ENCODE results near the gene MYOM1.

MYOM1 gene

GRCh38 chr18:3190610-3191009 is 29.2 kb downstream of the MYOM1 start:
- DNase-seq (ENCODE audit: extremely low read depth in 1 of 2, low read depth in 1 of 2), result no peak

DNA sequence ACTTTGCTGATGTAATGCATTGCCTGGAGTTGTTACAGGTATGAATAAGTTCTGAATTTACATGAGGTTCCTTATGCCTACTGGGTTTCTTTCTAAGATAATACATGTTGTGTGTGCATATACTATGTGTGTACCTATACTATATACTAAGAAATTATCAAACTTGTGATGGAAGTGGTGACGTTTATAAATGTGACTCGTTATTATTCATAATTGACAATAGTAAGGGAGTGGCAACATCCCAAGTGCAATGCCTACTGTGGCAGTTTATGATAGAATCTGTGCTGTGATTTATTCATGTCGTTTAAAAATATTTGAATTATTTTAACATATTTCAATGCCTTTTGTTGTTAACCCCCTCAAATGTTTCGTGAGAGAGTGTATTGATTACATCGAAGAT is 29.9 kb downstream of the MYOM1 start:
- no peak for DNase-seq (ENCODE audit: extremely low read depth in 1 of 2, low read depth in 1 of 2)

- no peak for DNase-seq (ENCODE audit: extremely low read depth in 1 of 2, low read depth in 1 of 2)
Observed at GRCh38 chr18:3186678-3187658, 32.8 kb downstream of the MYOM1 start.

DNA sequence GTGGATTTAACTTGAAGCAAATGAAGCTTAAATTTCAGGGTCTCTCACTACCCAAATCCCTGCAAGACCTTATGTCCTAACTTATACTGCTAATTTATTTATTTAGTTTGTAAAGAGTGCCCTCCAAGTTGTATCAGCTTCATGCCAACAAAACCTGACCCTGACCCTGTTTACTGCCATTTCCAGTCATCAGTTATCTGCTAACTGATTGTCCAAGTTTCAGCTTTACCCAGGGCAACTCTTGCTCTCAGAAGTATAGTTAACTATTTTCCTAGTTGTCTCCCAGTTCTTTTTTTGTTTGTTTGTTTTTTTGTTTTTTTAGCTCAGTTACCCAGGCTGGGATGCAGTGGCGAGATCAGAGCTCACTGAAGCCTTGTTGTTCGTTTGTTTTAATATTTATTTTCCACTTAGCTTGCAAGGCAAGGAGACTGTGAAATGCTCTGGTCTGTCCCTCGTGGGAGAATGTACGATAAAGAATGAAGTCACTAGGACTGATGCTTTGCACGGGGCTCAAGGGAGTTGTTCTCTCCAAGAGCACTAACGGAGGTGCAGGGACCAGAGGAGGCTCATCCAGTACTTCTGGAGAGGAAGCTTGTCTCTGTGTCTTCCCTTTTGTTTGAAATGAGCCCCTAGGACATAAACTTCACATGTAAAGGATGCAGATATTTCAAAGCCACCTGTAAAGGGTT is 35.3 kb downstream of the MYOM1 start:
- DNase-seq (ENCODE audit: extremely low read depth in 1 of 2, low read depth in 1 of 2), result no peak

GRCh38 chr18:3183103-3183717 is 36.6 kb downstream of the MYOM1 start:
- no peak for DNase-seq (ENCODE audit: extremely low read depth in 1 of 2, low read depth in 1 of 2)

DNA sequence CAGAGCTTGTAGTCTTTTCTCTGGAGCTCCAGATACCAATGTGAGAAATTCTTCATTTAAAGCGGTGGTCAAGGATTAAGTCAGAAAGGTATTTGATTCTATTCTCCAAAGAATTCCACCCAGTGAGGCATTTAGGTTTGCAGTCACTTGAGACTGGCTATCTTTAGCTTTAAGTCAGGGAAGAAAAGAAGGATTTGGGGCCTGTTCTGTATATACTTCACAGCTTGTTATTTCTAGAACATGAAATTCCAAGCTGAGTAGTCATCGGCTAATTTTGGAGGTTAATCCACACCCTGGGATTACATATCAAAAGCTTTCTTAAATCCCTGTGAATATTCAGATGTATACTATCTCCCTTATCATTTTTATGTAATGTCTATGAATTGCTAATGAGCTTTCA is 39.4 kb downstream of the MYOM1 start:
- no peak for DNase-seq (ENCODE audit: extremely low read depth in 1 of 2, low read depth in 1 of 2)

GRCh38 chr18:3179430-3180089 is 40.2 kb downstream of the MYOM1 start:
- no peak for DNase-seq (ENCODE audit: extremely low read depth in 1 of 2, low read depth in 1 of 2)

GRCh38 chr18:3177902-3178687 is 41.7 kb downstream of the MYOM1 start:
- DNase-seq (ENCODE audit: extremely low read depth in 1 of 2, low read depth in 1 of 2), result no peak

DNA sequence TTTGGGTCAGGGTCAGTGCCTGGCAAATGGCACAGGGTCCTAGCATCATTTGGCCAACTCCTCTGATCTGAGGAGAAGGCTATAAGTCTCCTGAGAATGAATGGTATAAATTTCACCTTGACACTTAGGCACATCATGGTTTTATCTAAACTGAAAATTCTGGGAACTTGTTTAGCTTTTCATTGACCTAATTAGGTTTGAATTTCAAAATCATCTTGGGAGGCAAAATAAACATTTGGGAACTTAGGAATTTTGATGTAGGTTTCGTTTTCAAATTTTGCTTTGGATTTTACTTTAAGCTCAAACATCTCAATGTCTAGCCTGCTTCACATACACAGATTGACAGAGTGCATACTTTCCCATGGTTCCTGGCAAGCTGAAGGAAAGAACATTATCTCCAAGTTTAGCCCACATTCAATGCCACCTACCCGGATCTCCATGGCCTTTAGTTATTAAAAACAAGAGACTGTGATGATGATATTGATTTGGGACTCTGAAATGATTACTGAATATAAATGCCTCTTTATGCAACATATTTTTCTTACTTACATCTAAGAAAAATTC is 44.5 kb downstream of the MYOM1 start:
- DNase-seq (ENCODE audit: extremely low read depth in 1 of 2, low read depth in 1 of 2), result no peak

GRCh38 chr18:3172097-3172496 is 47.7 kb downstream of the MYOM1 start:
- no peak for DNase-seq (ENCODE audit: extremely low read depth in 1 of 2, low read depth in 1 of 2)

DNA sequence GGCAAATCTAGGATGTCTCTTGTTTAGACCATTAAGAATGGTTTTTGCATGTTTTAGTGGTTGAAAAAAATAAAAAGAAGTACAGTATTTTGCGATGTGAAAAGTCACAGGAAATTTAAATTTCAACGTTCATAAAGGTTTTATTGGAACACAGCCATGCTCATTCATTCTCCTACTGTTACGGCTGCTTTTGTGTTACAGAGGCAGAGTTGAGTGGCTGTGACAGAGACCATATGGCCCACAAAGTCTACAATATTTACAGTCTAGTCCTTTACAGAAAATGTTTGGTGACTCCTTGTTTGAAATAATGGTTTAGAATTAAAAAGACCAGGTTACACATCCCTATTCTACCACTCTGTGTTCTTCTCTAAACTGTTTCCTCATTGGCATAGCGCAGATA is 48.1 kb downstream of the MYOM1 start:
- DNase-seq (ENCODE audit: extremely low read depth in 1 of 2, low read depth in 1 of 2), result no peak

DNA sequence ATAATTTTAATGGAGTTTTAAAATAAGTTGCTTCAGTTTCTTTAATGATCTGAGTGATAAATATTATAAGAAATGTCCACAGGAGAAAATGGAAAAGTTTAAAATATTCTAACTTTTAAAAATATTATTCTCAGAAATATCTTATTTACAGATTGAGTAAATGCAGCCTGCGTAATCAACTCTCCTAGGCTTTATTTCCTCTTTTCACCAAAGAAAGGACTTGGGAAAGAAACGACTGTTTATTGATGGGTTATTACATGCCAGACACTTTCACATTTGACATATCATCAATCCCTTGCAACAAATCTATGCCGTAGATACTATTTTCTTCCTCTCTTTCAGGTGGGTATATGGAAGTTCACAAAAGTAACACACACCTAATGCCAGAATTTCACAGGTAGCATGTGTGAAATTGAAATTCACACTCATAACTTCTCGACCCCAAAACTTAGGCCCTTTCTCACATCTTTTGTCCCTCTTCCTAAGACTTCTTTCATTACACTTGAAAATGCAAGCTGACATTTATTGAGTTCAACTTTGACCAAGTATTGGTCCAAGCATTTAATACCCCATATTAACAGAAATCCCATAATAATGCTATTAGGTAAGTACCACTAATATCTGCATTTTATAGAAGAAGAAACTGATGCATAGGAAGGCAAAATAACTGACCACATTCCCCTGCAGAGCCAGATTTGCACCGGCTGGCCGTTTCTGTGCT is 49.2 kb downstream of the MYOM1 start:
- DNase-seq (ENCODE audit: extremely low read depth in 1 of 2, low read depth in 1 of 2), result no peak

DNA sequence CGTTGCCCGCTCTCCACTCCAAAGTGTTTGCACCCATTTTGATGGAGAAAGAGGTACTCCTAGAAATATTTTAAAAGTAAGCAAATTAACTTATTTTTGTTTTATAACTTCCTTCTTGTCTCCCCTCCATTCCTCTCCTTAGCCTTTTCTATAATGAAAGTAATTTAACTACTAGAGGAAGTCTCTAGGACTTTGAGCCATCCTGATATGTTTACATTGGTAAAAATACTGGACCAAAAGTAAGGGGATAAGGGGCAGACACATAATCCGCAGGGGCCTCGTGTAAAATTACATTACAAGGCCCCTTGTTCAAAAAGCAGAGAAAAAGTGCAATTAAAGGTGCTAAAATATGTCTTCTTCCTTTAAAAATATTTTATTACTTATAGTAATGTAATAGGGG is 55.4 kb downstream of the MYOM1 start:
- DNase-seq (ENCODE audit: extremely low read depth in 1 of 2, low read depth in 1 of 2), result no peak

DNA sequence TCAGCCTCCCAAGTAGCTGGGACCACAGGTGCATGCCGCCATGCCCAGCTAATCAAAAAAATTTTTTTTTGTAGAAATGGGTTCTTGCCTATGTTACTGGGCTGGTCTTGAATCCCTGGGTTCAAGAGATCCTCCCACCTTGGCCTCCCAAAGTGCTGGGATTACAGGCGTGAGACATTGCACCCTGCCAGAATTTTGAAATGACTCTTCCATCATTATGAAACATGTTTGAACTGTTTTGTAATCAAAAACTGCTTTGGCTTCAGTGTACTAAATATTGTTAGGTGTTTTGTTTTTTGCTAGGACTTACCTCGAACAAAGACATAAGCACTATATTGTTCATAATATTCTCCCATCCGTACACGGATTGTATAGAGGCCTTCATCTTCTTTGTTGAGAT is 55.8 kb downstream of the MYOM1 start:
- DNase-seq (ENCODE audit: extremely low read depth in 1 of 2, low read depth in 1 of 2), result no peak

DNA sequence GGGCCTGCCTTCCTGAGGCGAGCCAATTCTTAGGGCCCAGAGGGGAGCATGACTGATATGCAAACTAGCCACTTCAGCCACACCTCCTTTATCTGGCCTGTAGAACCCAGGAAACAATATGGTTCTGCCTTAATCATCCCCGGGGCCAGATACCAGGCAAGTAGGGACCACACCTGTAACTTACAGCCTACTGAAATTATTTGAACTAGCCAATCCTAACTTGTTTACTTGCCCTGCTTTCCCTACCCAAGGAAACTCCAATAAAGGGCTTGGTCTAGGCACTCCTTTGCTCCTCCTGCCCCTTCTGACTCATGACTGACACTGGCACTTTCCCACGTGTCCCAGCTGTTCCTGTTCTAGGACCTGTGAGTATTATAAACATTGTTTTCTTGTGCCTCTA is 57.6 kb downstream of the MYOM1 start:
- DNase-seq (ENCODE audit: extremely low read depth in 1 of 2, low read depth in 1 of 2), result no peak

- no peak for DNase-seq (ENCODE audit: extremely low read depth in 1 of 2, low read depth in 1 of 2)
Observed at GRCh38 chr18:3159830-3160229, 59.9 kb downstream of the MYOM1 start.

DNA sequence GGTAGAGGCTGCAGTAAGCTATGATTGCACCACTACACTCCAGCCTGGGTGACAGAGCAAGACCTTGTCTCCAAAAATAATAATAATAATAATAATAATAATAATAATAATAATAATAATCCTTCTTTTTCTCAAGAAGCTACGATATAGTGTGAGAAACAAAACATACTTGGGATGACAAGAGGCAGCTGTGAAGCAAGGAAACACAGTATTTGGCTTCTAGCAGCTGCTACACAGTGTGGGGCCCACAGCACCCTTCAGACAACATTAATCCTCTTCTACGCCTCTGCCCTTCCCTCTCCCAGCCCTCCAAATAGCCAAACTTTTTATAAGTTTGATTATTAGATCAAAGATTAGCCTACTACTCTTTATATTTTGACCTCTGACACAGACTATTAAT is 62.2 kb downstream of the MYOM1 start:
- DNase-seq (ENCODE audit: extremely low read depth in 1 of 2, low read depth in 1 of 2), result no peak

DNA sequence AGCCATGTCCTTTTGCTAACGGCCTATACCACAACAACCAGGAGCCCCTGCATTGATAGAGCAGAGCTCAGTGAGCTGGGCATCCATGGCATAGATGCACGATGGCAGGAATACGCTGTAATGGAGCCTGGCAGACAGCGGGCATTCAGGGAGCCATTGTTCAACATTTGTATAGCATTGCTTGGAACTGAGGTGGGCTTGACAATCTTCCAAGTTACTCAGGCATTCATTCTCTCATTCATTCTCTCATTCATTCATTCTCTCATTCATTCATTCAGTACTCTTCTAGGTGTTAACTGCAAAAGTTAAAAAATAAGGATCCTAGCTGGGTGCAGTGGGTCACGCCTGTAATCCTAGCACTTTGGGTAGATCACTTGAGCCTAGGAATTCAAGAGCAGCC is 62.7 kb downstream of the MYOM1 start:
- DNase-seq (ENCODE audit: extremely low read depth in 1 of 2, low read depth in 1 of 2), result no peak

- DNase-seq (ENCODE audit: extremely low read depth in 1 of 2, low read depth in 1 of 2), result no peak
Observed at GRCh38 chr18:3156325-3156640, 63.5 kb downstream of the MYOM1 start.

- no peak for DNase-seq (ENCODE audit: extremely low read depth in 1 of 2, low read depth in 1 of 2)
Observed at GRCh38 chr18:3154214-3154613, 65.6 kb downstream of the MYOM1 start.
